T-helper 1 cell treated with Interleukin-12 subunit alpha and Interleukin-12 subunit beta and Interleukin-4 antibody, amounts not matched to agents 30 μg/mL and 1 μg/mL, for 36 hours (primary cell): ENCODE measurements around the gene MCC.
"Not testable (repeated sequence)": the region's sequence is repeated elsewhere in the genome, so short reads cannot be mapped to it uniquely, and the experiment has no call there.

Source experiments
- H3K27ac Mint-ChIP-seq: one replicate; pipeline ENCODE4 v1.8.0; 2021; ENCODE audit warnings: mild to moderate bottlenecking, mixed read lengths
- H3K27me3 Mint-ChIP-seq: one replicate; pipeline ENCODE4 v1.8.0; 2021; ENCODE audit warnings: low read depth, mixed read lengths
- H3K36me3 Mint-ChIP-seq: one replicate; pipeline ENCODE4 v1.8.0; 2021; ENCODE audit warnings: low read depth, mixed read lengths
- H3K4me1 Mint-ChIP-seq: one replicate; pipeline ENCODE4 v1.8.0; 2021; ENCODE audit warnings: low read depth, mixed read lengths
- H3K4me3 Mint-ChIP-seq: one replicate; pipeline ENCODE4 v1.8.0; 2021; ENCODE audit warnings: mild to moderate bottlenecking, moderate library complexity, mixed read lengths
- H3K9me3 Mint-ChIP-seq: one replicate; pipeline ENCODE4 v1.8.0; 2021; ENCODE audit warnings: mixed read lengths

The MCC gene

GRCh38 chr5:113457106-113457505 lies 31.1 kb downstream of the MCC start:
- H3K27ac Mint-ChIP-seq, H3K36me3 Mint-ChIP-seq, H3K4me3 Mint-ChIP-seq, H3K4me1 Mint-ChIP-seq, H3K9me3 Mint-ChIP-seq, H3K27me3 Mint-ChIP-seq: not testable (repeated sequence)

GRCh38 chr5:113452941-113453340 lies 35.3 kb downstream of the MCC start:
- Mint-ChIP-seq H3K4me1 (no peaks in the 10 kb centered on the region), H3K4me3 (no peak overlapping the region), H3K27ac (no peak overlapping the region), H3K36me3 (no peaks in the 10 kb centered on the region), H3K27me3 (peaks cover 8% of the 10 kb centered on the region), H3K9me3 (no peaks in the 10 kb centered on the region)

GRCh38 chr5:113451797-113452196 lies 36.5 kb downstream of the MCC start:
- Mint-ChIP-seq H3K9me3 (no peaks in the 10 kb centered on the region), H3K4me1 (no peaks in the 10 kb centered on the region), H3K27ac (no peak overlapping the region), H3K27me3 (peaks cover 15% of the 10 kb centered on the region), H3K4me3 (no peak overlapping the region), H3K36me3 (no peaks in the 10 kb centered on the region)

DNA sequence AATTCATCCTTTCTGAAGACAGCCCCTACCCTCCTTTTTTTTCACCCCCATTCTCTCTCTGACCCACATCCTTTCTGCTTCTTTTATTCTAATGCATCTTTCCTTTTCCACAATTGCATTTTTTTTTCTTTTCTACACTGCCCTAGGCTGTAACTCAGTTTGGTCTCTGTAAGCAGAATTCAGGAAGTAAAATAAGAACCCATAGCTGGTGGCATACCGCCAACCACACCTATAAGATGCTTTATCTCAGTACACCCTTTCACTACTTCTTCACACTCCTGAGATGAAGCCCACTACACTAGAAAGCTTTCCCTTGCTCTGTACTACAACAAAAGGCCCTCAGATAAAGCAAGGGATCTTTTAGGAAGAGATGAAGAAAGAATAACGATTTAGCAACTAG lies 37.3 kb downstream of the MCC start:
- Mint-ChIP-seq H3K27me3 (peaks cover 15% of the 10 kb centered on the region), H3K27ac (no peak overlapping the region), H3K4me1 (no peaks in the 10 kb centered on the region), H3K9me3 (no peaks in the 10 kb centered on the region), H3K36me3 (no peaks in the 10 kb centered on the region), H3K4me3 (no peak overlapping the region)

- Mint-ChIP-seq H3K27me3 (peaks cover 15% of the 10 kb centered on the region), H3K4me1 (no peaks in the 10 kb centered on the region), H3K9me3 (no peaks in the 10 kb centered on the region), H3K36me3 (no peaks in the 10 kb centered on the region), H3K27ac (no peak overlapping the region), H3K4me3 (no peak overlapping the region)
These were observed 37.8 kb downstream of the MCC start for GRCh38 chr5:113450462-113450861.

DNA sequence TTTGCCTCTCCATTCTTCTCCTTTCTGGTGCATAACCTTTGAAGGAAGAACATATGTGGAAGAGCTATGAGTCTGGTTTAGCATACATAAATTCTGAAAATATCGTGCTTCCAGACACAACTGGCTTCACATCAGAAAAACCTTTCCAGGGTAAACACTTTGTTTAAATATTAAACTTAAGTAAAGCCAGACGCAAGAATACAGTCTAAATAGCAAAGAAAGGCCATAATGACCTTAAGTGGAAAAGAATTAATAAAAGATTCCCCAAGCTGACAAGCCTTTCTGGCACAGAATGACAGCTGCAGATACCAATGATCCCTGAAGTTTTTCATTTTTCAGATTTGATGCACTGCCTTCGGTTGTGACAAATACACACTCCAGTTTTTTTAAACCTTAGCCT lies 40.0 kb downstream of the MCC start:
- H3K9me3 Mint-ChIP-seq: no peaks in the 10 kb centered on the region
- peaks cover 15% of the 10 kb centered on the region for H3K27me3 Mint-ChIP-seq
- H3K36me3 Mint-ChIP-seq: no peaks in the 10 kb centered on the region
- no peaks in the 10 kb centered on the region for H3K4me1 Mint-ChIP-seq
- H3K4me3 Mint-ChIP-seq: no peak overlapping the region
- no peak overlapping the region for H3K27ac Mint-ChIP-seq

DNA sequence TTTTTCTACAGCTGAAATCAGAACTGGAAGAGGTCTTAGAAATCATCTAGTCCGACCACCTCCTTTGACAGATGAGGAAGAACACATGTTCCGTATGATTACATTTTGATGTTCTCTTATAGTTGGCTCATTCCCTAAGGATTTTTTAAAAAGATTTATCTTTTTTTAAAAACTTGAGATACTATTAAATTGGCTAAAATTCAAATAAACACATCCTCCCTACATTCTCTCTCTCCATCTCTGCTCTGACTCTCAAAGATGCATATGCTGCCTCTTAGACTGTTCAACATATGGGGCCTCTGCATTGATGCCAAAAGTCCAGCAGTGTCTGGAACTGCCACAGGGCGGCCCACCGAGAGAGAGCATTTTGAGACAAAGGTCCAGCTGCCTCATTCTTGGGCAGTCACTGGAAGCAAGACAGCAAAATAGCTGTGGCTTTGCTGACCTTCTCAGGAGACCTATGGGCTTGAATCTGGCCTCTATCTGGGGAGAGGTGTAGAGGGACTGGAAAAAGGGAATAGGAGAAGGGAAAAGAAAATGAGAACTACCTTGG lies 40.7 kb downstream of the MCC start:
- Mint-ChIP-seq H3K36me3 (no peaks in the 10 kb centered on the region), H3K27ac (no peak overlapping the region), H3K4me3 (no peak overlapping the region), H3K9me3 (no peaks in the 10 kb centered on the region), H3K27me3 (peaks cover 15% of the 10 kb centered on the region), H3K4me1 (no peaks in the 10 kb centered on the region)

- peaks cover 19% of the 10 kb centered on the region for H3K27me3 Mint-ChIP-seq
- H3K36me3 Mint-ChIP-seq: no peaks in the 10 kb centered on the region
- no peaks in the 10 kb centered on the region for H3K9me3 Mint-ChIP-seq
- H3K4me1 Mint-ChIP-seq: no peaks in the 10 kb centered on the region
- no peak overlapping the region for H3K27ac Mint-ChIP-seq
- no peak overlapping the region for H3K4me3 Mint-ChIP-seq
These were observed 41.8 kb downstream of the MCC start for GRCh38 chr5:113446358-113446927.

DNA sequence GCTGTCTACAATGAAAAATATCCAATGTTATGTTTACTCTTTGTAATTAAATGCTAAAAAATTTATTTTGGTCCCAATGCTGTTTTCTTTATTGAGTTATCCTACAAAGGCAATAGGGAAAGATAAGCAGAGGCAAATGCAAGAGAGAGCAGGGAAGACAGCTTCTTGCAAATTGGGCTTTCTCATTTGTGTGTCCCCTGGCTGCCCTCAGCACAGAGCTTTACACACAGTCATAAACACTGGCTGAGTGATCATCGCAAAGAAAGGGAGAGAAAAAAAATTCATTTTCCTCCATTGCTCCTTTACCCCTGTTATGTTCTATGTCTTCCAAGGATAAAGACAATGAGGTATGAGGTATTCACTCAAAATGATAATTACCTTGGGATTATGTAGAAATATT lies 51.1 kb downstream of the MCC start:
- no peaks in the 10 kb centered on the region for H3K9me3 Mint-ChIP-seq
- no peak overlapping the region for H3K4me3 Mint-ChIP-seq
- H3K4me1 Mint-ChIP-seq: no peaks in the 10 kb centered on the region
- no peaks in the 10 kb centered on the region for H3K36me3 Mint-ChIP-seq
- H3K27ac Mint-ChIP-seq: no peak overlapping the region
- peaks cover 20% of the 10 kb centered on the region for H3K27me3 Mint-ChIP-seq

DNA sequence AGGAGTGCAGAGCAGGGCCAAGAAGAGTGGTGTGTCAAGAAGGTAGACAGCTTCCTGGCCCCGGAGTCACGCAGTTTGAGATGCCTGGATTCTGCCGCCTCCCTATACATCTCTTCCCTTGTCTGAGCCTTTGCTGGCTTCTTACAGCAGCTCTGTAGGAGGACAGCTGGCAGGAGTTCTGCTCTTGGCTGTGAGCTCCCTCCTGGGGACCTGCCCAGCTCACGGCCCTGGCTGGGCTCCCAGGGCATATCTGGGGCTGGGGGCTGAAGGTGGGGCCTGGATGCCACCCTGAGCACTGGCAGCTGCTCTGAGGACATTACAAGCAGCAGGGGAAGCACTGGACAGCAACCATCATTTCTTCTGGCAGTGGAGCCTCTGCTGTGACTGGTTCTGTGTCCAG lies 52.7 kb downstream of the MCC start:
- Mint-ChIP-seq H3K27me3 (peaks cover 17% of the 10 kb centered on the region), H3K4me1 (no peaks in the 10 kb centered on the region), H3K36me3 (no peaks in the 10 kb centered on the region), H3K9me3 (no peaks in the 10 kb centered on the region), H3K4me3 (no peak overlapping the region), H3K27ac (no peak overlapping the region)

DNA sequence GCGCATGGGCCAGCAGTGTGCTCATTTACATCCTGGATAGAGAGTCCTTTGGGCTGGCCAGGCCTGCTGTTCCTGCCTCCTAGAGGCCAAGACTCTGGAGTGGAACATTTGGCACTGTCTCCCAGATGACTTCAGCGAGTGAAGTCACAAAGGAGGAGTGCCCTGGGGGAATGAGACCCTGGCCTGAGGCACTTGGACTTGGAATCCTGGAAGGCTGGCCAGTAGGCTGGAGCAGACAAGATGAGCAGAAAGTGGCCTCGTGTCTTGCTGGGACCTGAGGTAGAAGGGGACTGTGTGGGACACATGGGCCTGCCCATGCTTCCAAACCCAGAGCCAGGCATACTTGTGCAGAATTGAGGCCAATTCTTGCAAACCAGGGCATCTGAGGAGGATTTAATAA lies 53.4 kb downstream of the MCC start, which contains the start of gene TSSK1B:
Gene TSSK1B, minus strand, starts transcription at position 101 of the 400 bp plus-strand sequence. CDS start 150 bp downstream, outside the sequence.
- Mint-ChIP-seq H3K9me3 (no peaks in the 10 kb centered on the region), H3K4me1 (no peaks in the 10 kb centered on the region), H3K27me3 (peaks cover 14% of the 10 kb centered on the region), H3K27ac (no peak within 1 kb of the TSS), H3K36me3 (no peaks in the 10 kb centered on the region), H3K4me3 (no peak within 1 kb of the TSS)

- no peaks in the 10 kb centered on the region for H3K9me3 Mint-ChIP-seq
- no peak overlapping the region for H3K27ac Mint-ChIP-seq
- H3K27me3 Mint-ChIP-seq: peaks cover 14% of the 10 kb centered on the region
- H3K4me3 Mint-ChIP-seq: no peak overlapping the region
- H3K36me3 Mint-ChIP-seq: no peaks in the 10 kb centered on the region
- no peaks in the 10 kb centered on the region for H3K4me1 Mint-ChIP-seq
These were observed 54.2 kb downstream of the MCC start for GRCh38 chr5:113433862-113434612.

DNA sequence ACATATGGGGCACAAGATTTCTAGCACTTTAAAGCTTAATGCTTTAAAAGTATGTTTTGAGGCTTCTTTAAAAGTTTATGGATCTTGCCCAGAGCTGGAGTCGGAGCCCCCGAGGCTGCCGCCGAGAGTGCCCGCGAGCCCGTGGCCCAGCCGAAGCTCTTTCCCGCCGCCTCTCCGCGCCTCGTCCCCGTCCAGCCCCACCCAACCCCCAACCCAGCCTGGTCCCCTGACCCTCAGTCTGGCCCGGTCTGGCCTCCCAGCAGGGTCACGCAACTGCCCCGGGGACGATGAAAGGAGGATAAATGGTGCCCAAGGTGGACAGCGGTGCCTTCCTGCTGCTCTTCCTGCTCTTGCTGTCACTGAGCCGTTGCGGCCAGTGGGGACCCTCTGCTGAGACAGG lies 55.2 kb downstream of the MCC start:
- no peaks in the 10 kb centered on the region for H3K9me3 Mint-ChIP-seq
- H3K27ac Mint-ChIP-seq: no peak overlapping the region
- H3K36me3 Mint-ChIP-seq: no peaks in the 10 kb centered on the region
- H3K27me3 Mint-ChIP-seq: peaks cover 14% of the 10 kb centered on the region
- no peaks in the 10 kb centered on the region for H3K4me1 Mint-ChIP-seq
- H3K4me3 Mint-ChIP-seq: no peak overlapping the region

DNA sequence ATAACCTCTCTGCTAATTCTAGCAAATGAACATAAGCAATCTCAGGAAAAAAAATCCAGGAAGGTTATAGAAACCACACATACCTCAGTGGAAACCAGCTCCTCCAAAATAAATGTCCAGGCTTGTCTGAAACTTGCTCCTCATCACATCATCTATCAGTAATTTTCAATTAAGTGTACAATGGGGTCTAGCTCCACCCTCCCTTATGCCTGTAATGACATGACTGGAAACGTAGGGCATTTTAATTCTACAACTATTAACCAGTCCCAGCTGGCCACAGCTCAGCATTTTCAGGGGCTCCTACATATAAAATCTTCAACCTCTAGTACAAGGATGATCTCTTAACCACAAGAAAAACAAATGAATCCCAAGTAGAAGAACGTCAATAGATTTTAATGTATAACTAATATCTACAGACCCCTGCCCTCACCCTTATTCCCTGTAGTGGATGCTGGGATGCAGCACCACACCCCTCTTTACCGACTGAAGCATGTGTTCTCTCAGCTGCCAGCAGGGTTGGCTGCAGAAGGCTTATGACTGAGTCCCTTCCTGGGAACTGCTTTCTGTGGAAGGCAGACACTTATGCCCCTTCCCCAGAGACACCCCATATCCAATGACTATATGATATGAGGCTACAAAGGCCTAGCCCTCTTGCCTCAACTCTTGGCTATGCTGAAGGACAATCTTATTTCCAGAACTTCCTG lies 60.2 kb downstream of the MCC start:
- Mint-ChIP-seq H3K4me1 (no peaks in the 10 kb centered on the region), H3K27ac (no peak overlapping the region), H3K4me3 (no peak overlapping the region), H3K9me3 (no peaks in the 10 kb centered on the region), H3K36me3 (no peaks in the 10 kb centered on the region), H3K27me3 (no peaks in the 10 kb centered on the region)

GRCh38 chr5:113425909-113426308 lies 62.3 kb downstream of the MCC start:
- no peak overlapping the region for H3K27ac Mint-ChIP-seq
- H3K36me3 Mint-ChIP-seq: no peaks in the 10 kb centered on the region
- no peaks in the 10 kb centered on the region for H3K9me3 Mint-ChIP-seq
- H3K27me3 Mint-ChIP-seq: no peaks in the 10 kb centered on the region
- no peak overlapping the region for H3K4me3 Mint-ChIP-seq
- H3K4me1 Mint-ChIP-seq: no peaks in the 10 kb centered on the region
